Vagina (tissue), 2 donors: ENCODE results near the gene PMPCA. TPM values are rescaled to one million over a fixed set of nuclear protein-coding genes. Genes with fewer than 3 reads are reported as not detected.
"Not testable (repeated sequence)": the region's sequence is repeated elsewhere in the genome, so short reads cannot be mapped to it uniquely, and the experiment has no call there.

Experiments
- DNase-seq, 2 donors: peaks; one replicate each; pipeline ENCODE4 v3.0.0-alpha.2; 2017; ENCODE audit errors: extremely low spot score in 2 of 2
- H3K27ac ChIP-seq: fragments of 200-600 bp; sonication (generic); one replicate; pipeline ENCODE4 v1.5.1; 2019
- H3K27me3 ChIP-seq: fragments of 200-600 bp; sonication (generic); one replicate; pipeline ENCODE4 v1.5.1; 2019
- H3K36me3 ChIP-seq, 2 donors: fragments of 200-600 bp; sonication (generic); one replicate each; pipeline ENCODE4 v1.5.1; 2017 to 2019
- H3K4me1 ChIP-seq: fragments of 200-600 bp; sonication (generic); one replicate; pipeline ENCODE4 v1.5.1; 2019
- H3K4me3 ChIP-seq, 2 donors: fragments of 200-600 bp; sonication (generic); 1 replicate in 1 of 2; 2 replicates in 1 of 2; pipeline ENCODE4 v1.5.1; 2016 to 2019
- H3K9me3 ChIP-seq: fragments of 200-600 bp; sonication (generic); one replicate; pipeline ENCODE4 v1.5.1; 2019
- CTCF ChIP-seq, 3 experiments: fragments of 450-650 bp in 2 of 3; fragments of 200-600 bp in 1 of 3; sonication (generic) in 1 of 3; IDR thresholded peaks; one replicate each; pipeline ENCODE4 v1.5.1; 2017 to 2019; ENCODE audit warnings: antibody characterized with exemption in 3 of 3, mild to moderate bottlenecking in 2 of 3, moderate library complexity in 2 of 3
- POLR2A ChIP-seq, 2 donors: fragments of 450-650 bp; IDR thresholded peaks; one replicate each; pipeline ENCODE4 v1.6.1; 2017; ENCODE audit warnings: antibody characterized with exemption in 2 of 2, mild to moderate bottlenecking in 2 of 2, moderate library complexity in 2 of 2
- POLR2AphosphoS5 ChIP-seq, 2 donors: sonication (generic); formaldehyde crosslinking; IDR thresholded peaks; one replicate each; pipeline ENCODE4 v1.9.0; 2017; ENCODE audit warnings: antibody characterized with exemption in 2 of 2, mild to moderate bottlenecking in 2 of 2, low read depth in 1 of 2; ENCODE audit not compliant: insufficient read depth in 1 of 2
- intact Hi-C: fragments of 100-400 bp; cut with DNase I; formaldehyde crosslinking; loops from one replicate; pipeline ENCODE4 v1.15.1; 2023
- total RNA-seq: library from RNA; depleted of rRNA; stranded (reverse); fragments of >200 nt; gene quantifications from one replicate; pipeline ENCODE4 v1.2.3, GENCODE V29; 2016

The PMPCA gene
- total RNA-seq, 1 donor from 2014 or later, result 23.6 TPM

- no peak for TF ChIP-seq POLR2A (IDR thresholded peaks at IDR 0.05)
- TF ChIP-seq POLR2AphosphoS5 (IDR thresholded peaks at IDR 0.05; ENCODE audit: insufficient read depth in 1 of 2, low read depth in 1 of 2), result no peak
- TF ChIP-seq CTCF (IDR thresholded peaks at IDR 0.05), result no peak
- no peak overlapping the region for H3K27ac ChIP-seq
- H3K4me1 ChIP-seq, result no peaks in the 10 kb centered on the region
- intact Hi-C loops, result no loop called here
- H3K9me3 ChIP-seq, result no peaks in the 10 kb centered on the region
- no peak overlapping the region for H3K4me3 ChIP-seq
- peaks cover 0 to 66% of the 10 kb centered on the region in 2 donors for H3K36me3 ChIP-seq
- no peak for DNase-seq
- H3K27me3 ChIP-seq, result no peaks in the 10 kb centered on the region
These were observed 12.4 kb downstream of the PMPCA start for GRCh38 chr9:136422876-136423275.

- no peaks in the 10 kb centered on the region for H3K9me3 ChIP-seq
- intact Hi-C loops, result no loop called here
- H3K4me3 ChIP-seq, result no peak overlapping the region
- H3K4me1 ChIP-seq, result no peaks in the 10 kb centered on the region
- TF ChIP-seq POLR2A (IDR thresholded peaks at IDR 0.05) (no peak), CTCF (IDR thresholded peaks at IDR 0.05) (no peak)
- H3K27ac ChIP-seq, result no peak overlapping the region
- peaks cover 0 to 59% of the 10 kb centered on the region in 2 donors for H3K36me3 ChIP-seq
- no peak for DNase-seq
- no peaks in the 10 kb centered on the region for H3K27me3 ChIP-seq
These were observed 13.1 kb downstream of the PMPCA start for GRCh38 chr9:136423432-136424146.

GRCh38 chr9:136424750-136425362 is 14.4 kb downstream of the PMPCA start:
- no peak for TF ChIP-seq POLR2AphosphoS5 (IDR thresholded peaks at IDR 0.05; ENCODE audit: insufficient read depth in 1 of 2, low read depth in 1 of 2)
- TF ChIP-seq CTCF (IDR thresholded peaks at IDR 0.05), result no peak
- TF ChIP-seq POLR2A (IDR thresholded peaks at IDR 0.05), result no peak
- no peak for DNase-seq
- Histone ChIP-seq H3K4me1 (no peaks in the 10 kb centered on the region), H3K27me3 (no peaks in the 10 kb centered on the region), H3K9me3 (no peaks in the 10 kb centered on the region), H3K36me3 (peaks cover 0 to 57% of the 10 kb centered on the region in 2 donors), H3K4me3 (no peak overlapping the region), H3K27ac (no peak overlapping the region)
- intact Hi-C loops, result no loop called here

- intact Hi-C loops, H3K27me3 ChIP-seq, DNase-seq, H3K4me3 ChIP-seq, H3K9me3 ChIP-seq, H3K4me1 ChIP-seq, H3K27ac ChIP-seq: not testable (repeated sequence)
- peaks cover 0 to 59% of the 10 kb centered on the region in 2 donors for H3K36me3 ChIP-seq
These were observed 14.9 kb downstream of the PMPCA start for GRCh38 chr9:136425367-136425766.

GRCh38 chr9:136426787-136427186 is 16.3 kb downstream of the PMPCA start:
- Histone ChIP-seq H3K27ac (no peak overlapping the region), H3K4me3 (no peak overlapping the region), H3K27me3 (no peaks in the 10 kb centered on the region), H3K4me1 (no peaks in the 10 kb centered on the region), H3K36me3 (peaks cover 0 to 51% of the 10 kb centered on the region in 2 donors), H3K9me3 (no peaks in the 10 kb centered on the region)
- intact Hi-C loops, result no loop called here
- TF ChIP-seq POLR2AphosphoS5 (IDR thresholded peaks at IDR 0.05; ENCODE audit: insufficient read depth in 1 of 2, low read depth in 1 of 2) (no peak), CTCF (IDR thresholded peaks at IDR 0.05) (no peak), POLR2A (IDR thresholded peaks at IDR 0.05) (no peak)
- DNase-seq, result no peak
